Measurements from ENCODE around the gene EXD3.
A peak's percentile ranks its signal among the peaks of the same experiment; 100 is the strongest.
"Not testable (repeated sequence)": the region's sequence is repeated elsewhere in the genome, so short reads cannot be mapped to it uniquely, and the experiment has no call there.

EXD3 gene

DNA sequence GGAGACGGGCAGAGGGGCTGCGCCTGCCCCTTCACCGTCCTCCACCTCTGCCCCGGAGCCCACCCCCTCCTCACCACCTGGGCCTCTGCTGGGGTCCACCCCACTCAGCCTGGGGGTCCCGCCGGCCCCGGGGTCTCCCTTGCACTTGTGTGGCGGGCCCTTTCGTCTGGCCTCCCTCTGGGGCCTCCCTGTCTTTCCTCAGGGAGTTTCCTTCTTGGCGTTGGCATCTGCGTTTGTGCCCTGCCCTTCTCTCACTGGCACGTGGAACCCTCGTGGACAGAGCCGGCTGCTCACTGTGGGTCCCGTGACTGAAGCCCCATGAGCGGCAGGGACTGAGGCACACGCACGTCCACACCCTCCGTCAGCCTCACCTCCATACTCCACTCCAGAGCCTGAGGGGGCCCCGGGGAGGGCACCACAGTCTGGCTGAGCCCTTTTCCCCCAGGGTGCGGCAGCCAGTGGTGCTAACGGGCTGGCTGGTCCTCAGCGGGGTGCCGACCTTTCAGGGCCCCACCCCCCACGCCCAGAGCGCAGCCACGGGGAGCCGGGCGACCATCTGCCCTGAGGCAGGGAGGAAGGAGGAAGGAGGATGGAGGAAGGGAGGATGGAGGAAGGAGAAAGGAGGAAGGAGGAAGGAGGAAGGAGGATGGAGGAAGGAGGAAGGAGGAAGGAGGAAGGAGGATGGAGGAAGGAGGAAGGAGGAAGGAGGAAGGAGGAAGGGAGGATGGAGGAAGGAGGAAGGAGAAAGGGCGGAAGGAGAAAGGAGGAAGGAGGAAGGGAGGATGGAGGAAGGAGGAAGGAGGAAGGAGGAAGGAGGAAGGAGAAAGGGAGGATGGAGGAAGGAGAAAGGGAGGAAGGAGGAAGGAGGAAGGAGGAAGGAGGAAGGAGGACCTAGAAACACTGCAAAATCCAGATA is 67.9 kb downstream of the EXD3 start:
- DNase-seq, result no peak

DNA sequence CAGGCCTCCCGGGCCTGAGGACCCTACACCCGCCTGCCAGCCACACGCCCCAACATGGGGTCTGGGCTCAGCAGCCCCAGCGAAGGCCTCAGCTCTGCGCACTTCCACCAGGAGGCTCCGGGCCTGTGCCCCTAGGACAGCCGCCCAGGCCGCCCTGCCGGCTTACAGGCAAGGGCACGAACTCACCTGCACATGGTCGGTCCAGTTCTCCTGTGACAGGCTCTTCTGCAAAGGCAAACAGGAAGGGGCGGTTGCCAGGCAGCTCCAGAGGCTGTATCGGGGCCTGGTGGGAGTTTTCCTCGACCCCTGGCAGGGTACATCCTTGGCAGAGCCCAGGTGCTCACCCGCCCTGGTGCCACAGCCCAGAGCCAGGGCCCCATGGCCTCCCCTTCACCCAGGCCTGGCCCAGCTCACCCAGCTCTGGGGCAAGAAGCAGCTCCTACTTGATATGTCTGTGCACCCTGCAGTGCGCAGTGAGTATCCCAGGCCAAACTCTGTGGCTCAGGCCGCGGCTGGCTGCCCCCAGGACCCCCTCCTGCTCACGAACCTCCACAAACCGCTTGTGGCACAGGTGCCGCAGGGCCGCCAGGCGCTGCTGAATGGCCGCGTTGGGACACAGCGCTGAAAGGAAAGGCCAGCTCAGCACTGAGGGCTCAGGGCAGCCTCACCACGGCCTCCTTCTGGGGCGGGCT is 68.7 kb downstream of the EXD3 start:
- DNase-seq, result no peak

DNA sequence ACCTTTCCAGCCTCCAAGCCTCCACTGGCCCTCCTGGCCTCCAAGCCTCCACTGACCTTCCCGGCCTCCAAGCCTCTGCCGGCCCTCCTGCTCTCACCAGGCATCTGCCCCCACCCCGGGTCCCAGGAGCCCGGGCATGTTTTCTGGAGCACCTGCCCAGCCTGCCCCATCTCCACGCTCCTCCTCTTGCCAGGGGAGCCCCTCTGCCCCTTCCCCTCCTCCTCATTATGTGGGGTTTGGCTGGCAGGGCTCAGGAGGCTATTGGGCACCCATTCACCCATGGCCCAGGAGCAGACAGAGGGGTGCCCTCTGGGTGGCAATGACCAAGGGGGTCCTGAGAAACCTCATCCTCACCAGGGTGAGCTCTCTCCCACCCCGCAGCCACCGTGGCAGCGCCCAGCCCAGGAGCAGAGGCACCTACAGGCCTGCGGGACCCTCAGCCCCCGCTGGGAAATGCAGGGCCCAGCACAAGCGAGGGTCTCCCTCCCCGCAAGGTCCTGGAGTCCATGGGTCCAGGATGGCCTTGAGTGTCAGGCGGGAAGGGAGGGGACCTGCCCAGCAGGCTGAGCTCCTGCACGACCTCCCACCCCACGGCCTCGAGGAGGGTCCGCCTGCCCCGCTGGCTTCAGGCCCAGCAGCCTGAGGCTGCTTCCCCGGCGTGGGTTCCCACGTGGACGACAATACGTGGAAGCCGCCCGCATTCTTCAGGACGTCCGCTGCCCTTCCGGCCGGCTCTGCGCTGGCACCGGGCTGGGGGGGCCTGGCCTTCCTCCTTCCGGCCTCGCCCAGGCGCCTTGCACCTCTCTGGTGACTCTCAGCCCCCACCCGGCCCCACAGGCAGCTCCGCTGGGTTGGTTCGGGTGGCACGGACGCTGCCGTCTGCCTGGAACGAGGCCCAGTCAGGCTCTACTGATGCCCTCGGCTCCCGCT is 69.5 kb downstream of the EXD3 start:
- DNase-seq, result no peak

DNA sequence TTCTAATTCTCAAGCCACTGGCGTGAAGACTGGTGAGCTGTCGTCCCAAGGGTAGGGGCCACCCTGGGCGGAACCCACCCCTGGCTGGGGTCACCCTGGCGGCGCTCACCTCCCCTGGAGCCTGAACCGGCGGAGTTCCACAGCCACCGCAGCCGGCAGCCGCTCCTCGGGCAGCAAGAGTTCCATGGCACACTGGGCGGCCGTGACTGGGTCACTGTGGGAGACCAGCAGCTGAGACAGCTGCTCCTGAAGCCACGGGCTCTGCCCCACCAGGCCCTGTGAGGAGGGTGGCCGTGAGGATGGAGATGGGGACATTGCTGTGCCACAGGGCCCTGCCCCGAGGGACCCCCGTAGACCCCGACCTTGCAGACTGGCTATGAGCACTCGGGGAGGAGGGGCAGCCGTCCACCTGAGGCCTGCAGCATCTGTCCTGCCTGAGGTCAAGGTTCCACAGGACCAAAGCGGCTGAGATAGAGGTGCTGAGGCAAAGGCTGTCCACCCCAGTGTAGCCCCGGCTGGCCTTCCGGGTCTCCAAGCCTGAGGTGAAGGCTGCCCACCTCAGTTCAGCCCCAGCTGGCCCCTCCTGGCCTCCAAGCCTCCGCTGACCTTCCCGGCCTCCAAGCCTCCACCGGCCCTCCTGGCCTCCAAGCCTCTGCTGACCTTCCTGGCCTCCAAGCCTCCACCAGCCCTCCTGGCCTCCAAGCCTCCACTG is 70.3 kb downstream of the EXD3 start:
- DNase-seq, result no peak

DNA sequence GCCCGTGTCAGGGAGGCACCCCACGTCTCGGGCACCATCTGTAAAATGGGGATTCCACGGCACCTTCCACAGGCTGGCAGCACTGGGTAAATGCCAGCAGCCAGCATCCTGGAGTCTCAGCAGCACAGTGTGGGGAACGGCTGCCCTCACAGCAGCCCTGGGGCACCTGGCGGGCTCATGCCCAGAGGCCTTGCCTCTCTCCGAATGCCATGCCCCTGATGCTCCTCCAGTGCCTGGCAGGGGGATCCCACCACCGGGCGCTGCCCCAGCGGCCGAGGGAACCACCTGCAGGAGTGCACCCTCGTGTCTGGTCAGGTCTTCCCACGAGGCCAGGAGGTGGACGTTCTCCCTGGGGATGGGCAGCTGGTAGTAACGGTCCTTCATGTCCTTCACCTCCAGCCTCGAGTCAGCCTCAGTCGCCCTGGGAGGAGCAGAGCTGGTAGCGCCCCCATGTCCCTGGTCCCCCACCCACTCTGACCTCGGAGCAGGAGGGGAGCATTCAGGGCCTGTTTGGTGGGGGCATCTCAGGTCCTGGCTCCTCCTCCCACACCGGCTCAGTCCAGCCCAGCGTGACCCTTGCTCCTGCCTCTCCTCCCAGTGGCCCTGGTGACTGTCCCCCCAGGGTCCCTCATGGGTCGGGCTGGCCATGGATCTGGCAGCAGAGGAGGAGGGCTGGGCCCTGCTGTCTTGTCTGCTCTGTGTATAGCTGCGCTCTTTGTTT is 71.0 kb downstream of the EXD3 start:
- DNase-seq, result no peak

DNA sequence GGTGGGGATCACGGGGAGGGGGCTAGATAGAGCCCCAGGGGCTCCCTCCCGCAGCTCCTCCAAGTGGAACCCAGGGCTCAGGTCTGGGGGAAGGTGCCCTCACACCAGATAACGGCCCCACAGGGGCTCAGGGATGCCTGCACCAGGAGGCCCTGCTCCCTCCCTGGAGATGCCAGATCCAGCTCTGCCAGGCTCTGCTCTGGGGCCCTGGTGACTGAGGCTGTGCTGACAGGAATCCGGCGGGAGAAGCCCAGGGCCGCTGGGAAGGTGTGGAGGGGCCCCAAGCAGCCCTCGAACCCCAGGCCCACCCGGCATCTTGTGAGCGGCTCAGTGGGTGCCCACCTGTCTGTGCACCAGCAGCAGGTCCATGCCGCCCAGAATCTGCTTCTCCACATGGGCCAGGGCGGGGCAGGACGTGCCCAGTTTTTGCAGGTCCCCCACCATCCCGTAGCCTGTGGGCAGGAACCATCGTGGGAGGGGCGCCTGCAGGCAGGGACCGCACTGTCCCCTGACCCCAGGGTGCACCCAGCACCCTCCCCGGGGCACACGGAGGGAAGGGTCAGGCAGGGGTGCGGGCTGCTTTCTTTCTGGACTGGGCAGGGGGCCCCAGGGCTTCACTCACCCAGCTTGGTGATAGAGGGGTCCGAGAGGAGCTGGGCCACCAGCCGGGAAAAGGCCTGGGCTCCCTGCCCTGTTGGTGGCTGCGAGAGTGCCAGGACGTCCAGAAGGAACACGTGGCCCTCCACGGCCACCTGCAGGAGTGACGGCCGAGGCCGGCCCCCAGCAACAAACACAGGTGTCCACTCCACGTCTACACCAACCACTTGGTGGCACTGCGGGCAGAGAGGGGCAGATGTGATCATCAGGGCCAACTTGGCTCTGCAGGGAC is 72.0 kb downstream of the EXD3 start:
- DNase-seq, result no peak

DNA sequence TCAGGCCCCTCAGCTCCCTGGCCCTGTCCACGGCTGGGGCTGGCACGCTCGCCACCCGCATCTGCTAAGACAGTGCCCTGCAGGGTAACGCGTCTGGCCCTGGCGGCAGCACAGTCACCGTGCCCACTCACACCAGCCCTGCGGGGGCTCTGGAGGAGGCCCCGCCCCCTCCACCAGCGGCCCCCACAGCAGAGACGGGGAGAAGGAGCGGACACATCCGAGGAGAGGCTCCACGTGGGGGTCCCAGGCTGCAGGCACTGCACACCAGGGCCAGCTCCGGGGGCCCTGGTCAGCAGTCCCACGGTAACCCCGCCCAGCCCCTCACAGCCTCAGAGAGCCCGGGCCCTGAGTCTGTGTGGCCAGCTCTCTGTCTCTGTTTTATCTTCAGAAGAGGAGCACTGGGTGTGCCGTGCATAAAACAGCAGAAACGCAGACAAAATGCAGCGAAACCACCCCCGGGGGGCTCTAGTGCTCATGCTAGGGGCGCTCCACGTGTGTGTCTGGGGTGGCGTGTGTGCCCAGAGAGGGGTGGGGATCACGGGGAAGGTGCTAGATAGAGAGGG is 73.4 kb downstream of the EXD3 start:
- no peak for DNase-seq

DNA sequence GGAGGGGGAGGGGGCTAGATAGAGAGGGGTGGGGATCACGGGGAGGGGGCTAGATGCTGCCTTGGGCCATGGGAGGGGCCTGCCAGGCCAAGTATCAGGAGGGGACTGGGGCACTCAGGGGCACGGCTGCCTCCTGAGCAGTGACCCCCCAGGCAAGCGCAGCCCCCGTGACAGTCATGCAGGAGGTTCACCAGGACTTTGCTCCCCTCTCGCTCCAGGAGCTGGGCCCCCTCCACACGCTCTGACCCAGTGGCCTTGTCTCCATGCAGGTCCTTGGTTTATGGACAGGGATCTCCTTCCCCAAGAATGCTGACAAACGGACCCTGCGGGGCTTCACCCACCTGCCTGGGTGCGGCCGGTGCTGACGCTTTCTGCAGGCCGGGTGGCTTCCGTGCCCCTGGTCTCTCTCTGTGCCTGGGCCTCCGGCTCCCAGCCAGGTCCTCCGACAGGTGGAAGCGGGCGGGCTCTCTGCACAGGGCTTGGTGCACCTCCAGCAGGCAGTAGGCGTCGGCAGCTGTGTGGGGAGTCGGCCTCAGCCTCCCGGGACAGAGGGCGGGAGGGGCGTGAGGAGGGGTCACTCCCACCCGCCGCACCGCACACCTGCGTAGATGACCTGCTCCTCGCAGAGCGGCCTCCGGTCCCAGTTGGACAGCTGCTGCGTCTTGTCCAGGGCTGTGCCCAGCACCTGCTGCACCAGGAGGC is 74.0 kb downstream of the EXD3 start:
- DNase-seq, result no peak

DNA sequence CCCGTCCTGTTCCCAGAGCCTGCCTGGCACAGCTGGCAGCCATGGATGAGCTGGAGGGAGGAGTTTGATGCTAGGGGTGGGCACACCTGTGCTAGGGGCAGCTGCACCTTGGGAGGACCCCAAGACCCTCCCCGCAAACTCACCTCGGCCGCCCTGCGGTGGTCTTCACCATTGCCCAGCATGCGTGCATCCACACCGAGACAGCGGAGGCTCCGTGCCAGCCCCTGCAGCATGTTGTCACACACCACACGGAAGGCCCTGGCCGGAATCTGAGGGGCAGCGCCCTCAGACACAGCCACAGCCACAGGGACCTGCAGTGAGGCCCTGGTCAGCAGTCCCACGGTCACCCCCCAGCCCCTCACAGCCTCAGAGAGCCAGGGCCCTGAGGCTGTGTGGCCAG is 75.0 kb downstream of the EXD3 start:
- DNase-seq, result no peak

DNA sequence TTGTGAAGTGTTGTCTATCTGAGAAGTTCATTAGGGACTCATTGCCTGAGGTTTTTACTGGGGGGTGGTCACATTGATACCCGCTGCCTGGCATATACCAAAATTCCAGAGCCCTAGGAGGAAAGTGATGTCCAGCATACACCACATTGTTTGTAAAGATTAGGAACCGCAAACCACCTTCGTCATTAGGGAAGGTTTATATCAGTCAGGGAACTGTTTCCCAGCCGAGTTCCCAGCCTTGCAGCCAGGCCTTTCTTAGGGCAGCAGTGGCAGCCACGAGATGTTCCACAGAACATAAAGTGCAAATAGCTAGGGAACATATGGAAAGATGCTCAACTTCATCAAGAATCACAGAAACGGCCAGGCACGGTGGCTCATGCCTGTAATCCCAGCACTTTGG is 80.5 kb downstream of the EXD3 start:
- DNase-seq, result no peak

DNA sequence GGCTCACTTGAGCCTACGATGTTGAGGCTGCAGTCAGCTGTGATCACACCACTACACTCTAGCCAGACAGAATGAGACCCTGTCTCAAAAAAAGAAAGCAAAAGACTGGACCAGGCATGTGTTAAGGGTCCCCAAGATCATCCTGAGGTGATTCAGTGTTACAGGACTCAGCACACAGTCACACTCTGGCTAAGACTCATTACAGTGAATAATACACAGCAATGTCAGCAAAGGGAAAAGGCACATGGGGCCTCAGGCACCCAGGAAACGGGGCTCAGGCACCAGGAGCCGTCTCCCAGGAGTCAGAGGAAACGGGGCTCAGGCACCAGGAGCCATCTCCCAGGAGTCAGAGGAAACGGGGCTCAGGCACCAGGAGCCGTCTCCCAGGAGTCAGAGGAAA is 81.7 kb downstream of the EXD3 start:
- DNase-seq, result no peak

DNA sequence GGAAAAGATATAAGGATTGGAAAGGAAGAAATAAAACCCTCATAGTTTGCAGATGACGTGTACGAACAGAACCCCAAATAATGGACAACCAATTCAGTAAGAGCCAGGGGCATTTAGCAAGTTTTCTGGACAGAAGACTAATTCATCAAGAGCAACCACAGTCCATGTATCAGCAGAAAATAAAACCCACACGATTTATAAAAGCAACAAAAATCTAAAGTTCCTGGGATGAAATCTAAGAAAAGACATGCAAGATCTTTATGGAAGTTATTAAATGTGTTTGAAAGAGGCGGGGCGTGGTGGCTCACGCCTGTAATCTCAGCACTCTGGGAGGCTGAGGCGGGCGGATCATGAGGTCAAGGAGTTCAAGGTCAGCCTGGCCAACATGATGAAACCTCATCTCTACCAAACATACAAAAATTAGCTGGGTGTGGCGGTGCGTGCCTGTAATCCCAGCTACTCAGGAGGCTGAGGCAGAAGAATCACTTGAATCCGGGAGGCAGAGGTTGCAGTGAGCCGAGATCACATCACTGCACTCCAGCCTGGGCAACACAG is 83.0 kb downstream of the EXD3 start:
- DNase-seq, result not testable (repeated sequence)

DNA sequence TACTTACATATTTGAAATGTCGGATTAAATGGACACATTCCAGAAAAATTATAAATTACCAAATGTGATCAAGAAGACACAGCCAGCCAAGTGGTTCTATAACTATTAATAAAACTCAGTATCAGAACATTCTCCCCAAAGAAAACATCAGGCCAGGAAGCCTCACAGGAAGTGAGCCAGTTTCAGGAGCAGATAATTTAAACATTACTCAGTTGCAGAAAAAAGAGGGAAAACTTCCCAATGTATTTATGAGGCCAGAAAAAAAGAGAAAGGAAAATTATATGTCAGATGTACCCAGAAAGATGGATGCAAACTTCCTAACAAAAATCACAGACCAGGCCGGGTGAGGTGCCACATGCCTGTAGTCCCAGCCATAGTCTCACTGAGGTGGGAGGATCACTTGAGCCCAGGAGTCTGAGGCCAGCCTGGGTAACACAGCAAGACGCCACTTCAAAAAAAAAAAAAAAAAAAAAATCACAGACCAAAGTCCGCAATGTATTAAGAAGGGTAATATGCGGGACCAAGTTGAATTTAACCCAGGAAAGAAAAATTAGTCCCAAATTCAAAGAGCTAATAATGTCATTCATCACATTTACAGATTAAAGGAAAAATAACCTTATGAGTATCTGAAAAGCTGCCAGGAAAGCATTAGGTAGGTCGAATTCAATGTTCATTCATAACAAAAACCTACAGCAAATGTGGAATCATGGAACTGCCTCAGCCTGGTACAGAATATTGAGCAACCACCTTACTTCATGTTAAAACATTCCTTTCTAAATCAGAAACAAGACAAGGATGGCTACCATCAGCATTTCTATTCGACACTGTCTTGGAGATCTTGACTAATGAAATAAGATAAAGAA is 83.7 kb downstream of the EXD3 start:
- peak; percentile 32 for DNase-seq

DNA sequence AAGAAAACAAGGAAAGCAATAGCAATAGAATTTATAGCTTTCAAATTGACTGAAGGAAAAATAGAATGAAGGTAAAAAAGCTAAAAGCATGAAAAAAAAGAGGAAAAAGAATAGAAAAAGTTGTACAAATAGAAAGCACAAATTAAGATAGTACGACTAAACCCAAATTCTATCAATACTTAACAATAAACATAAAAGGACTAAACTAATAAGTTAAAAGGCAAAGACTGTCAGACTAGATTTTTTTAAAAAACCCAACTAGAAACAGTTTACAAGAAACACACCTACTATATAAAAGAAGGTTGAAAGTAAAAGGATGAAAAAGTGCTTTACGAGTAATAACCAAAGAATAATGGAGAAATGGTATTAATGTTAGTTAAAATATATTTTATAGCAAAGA is 86.2 kb downstream of the EXD3 start:
- DNase-seq, result no peak

DNA sequence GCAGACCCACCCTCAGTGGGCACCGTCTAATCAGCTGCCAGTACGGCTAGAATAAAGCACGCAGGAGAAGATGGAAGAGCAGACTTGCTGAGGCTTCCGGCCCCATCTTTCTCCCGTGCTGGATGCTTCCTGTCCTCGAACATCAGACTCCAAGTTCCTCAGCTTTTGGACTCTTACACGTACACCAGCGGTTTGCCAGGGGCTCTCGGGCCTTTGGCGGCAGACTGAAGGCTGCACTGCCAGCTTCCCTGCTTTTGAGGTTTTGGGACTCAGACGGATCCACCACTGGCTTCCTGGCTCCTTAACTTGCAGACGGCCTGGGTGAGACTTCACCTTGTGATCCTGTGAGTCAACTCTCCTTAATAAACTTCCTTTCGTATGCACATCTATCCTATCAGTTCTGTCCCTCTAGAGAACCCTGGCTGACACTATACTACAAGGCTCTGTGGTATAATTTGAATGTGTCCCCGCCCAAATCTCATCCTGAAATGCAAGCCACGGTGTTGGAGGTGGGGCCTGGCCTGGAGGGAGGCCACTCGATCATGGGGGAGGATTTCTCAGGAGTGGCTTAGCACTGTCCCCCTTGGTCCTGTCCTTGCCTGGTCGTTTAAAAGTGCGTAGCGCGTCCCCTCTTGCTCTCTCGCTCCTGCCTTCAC is 89.8 kb downstream of the EXD3 start:
- DNase-seq, result no peak

DNA sequence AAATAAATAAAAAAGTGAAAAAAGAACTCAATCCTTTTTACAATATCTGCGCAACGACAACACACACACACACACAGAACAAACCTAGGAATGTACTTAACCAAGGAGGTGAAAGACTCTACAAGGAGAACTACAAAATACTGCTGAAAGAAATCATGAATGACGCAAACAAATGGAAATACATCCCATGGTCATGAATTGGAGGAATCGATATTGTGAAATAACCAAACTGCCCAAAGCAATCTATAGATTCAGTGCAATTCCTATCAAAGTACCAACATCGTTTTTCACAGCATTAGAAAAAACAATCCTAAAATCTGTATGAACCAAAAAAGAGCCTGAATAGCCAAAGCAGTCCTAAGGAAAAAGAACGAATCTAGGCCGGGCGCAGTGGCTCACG is 91.0 kb downstream of the EXD3 start:
- DNase-seq, result no peak

DNA sequence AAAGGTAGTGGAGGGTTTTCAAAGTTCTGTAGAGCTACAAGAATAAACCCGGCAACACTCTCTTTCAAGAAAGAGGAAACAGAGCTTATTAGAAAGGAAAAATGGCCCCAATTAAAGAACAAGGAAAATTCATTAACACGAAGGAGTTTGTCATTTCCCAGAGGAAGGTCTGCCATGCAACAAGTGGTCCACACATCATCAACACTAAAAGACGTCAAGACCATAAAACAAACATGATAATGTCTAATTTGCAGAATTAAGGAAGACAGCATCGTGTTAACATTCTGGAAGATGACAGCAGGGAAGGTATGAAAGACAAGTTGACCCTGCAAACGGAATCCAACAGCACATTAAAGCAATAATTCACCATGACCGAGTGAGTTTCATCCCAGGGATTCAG is 92.3 kb downstream of the EXD3 start:
- DNase-seq, result no peak

DNA sequence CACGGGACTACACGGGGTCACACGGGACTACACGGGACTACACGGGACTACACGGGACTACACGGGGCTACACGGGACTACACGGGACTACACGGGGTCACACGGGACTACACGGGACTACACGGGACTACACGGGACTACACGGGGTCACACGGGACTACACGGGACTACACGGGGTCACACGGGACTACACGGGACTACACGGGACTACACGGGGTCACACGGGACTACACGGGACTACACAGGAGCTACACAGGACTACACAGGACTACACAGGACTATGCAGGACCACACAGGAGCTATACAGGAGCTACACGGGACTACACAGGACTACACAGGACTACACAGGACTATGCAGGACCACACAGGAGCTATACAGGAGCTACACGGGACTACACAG is 93.4 kb downstream of the EXD3 start:
- DNase-seq, result not testable (repeated sequence)
